IMR-90 (cell line): ENCODE measurements around the gene EML1. TPM values are rescaled to one million over a fixed set of nuclear protein-coding genes. Genes with fewer than 3 reads are reported as not detected.

Experiments used
- ATAC-seq: fragments of 200-7000 bp; cut with Tn5 transposase; 2 replicates; pipeline ENCODE4 v1.9.1; 2020; ENCODE audit warnings: low read depth, mild to moderate bottlenecking, moderate library complexity
- BruUV-seq: library from RNA; stranded (reverse); fragments of 400-500 nt; replicated peaks from 2 replicates; lab custom pipeline; 2021; lab: Mats Ljungman, UMichigan
- CTCF ChIA-PET: fragments of 300-600 bp; formaldehyde crosslinking; extraction: SDS; loops from one replicate; lab custom pipeline; 2021; ENCODE audit warnings: antibody characterized with exemption; lab: Yijun Ruan, JAX
- POLR2A ChIA-PET: fragments of 300-600 bp; sonication (Branson Sonifier 250); formaldehyde crosslinking; loops from one replicate; lab custom pipeline; 2022; ENCODE audit warnings: antibody characterized with exemption; ENCODE audit not compliant: unreplicated experiment; lab: Charles Lee
- DNase-seq: peaks from one replicate; pipeline ENCODE4 v3.0.0; 2013
- H2AFZ ChIP-seq: replicated peaks from 2 replicates; pipeline ENCODE3; 2013; ENCODE audit warnings: low read length, mild to moderate bottlenecking; ENCODE audit not compliant: poor library complexity
- H2AK5ac ChIP-seq: 2 replicates; pipeline ENCODE4 v1.6.1; 2013; ENCODE audit warnings: low read depth, low read length, inconsistent platforms
- H2AK9ac ChIP-seq: replicated peaks from 2 replicates; pipeline ENCODE3; 2013; ENCODE audit warnings: mild to moderate bottlenecking, low read depth, low read length, moderate library complexity; ENCODE audit not compliant: poor library complexity
- H2BK120ac ChIP-seq: 2 replicates; pipeline ENCODE4 v1.6.1; 2013; ENCODE audit warnings: low read depth, low read length, inconsistent platforms
- H2BK15ac ChIP-seq: 3 replicates; pipeline ENCODE4 v1.6.1; 2013; ENCODE audit warnings: low read depth, low read length, inconsistent platforms
- H2BK20ac ChIP-seq: 2 replicates; pipeline ENCODE4 v1.6.1; 2013; ENCODE audit warnings: low read depth, mild to moderate bottlenecking, inconsistent platforms, low read length, moderate library complexity
- H2BK5ac ChIP-seq: 2 replicates; pipeline ENCODE4 v1.6.1; 2013; ENCODE audit warnings: mild to moderate bottlenecking, low read depth, low read length, inconsistent platforms; ENCODE audit not compliant: poor library complexity, severe bottlenecking
- H3K14ac ChIP-seq: replicated peaks from 2 replicates; pipeline ENCODE4 v1.6.1; 2013; ENCODE audit warnings: low read depth, low read length, inconsistent platforms
- H3K18ac ChIP-seq: 2 replicates; pipeline ENCODE4 v1.6.1; 2013; ENCODE audit warnings: low read depth, low read length, control low read depth
- H3K23ac ChIP-seq: 2 replicates; pipeline ENCODE4 v1.6.1; 2013; ENCODE audit warnings: low read depth, low read length, inconsistent platforms
- H3K27ac ChIP-seq: 2 replicates; pipeline ENCODE4 v1.5.1; 2013; ENCODE audit warnings: mild to moderate bottlenecking, control low read depth, low read length; ENCODE audit not compliant: insufficient read depth
- H3K27me3 ChIP-seq: 2 replicates; pipeline ENCODE4 v1.6.1; 2013; ENCODE audit warnings: low read length; ENCODE audit not compliant: control insufficient read depth, insufficient read depth
- H3K36me3 ChIP-seq: 2 replicates; pipeline ENCODE4 v1.6.1; 2013; ENCODE audit warnings: low read length, mixed read lengths; ENCODE audit not compliant: control insufficient read depth, insufficient read depth
- H3K4ac ChIP-seq: 2 replicates; pipeline ENCODE4 v1.6.1; 2013; ENCODE audit warnings: low read depth, low read length, inconsistent platforms
- H3K4me1 ChIP-seq: 2 replicates; pipeline ENCODE4 v1.6.1; 2013; ENCODE audit warnings: low read length, mixed read lengths; ENCODE audit not compliant: control insufficient read depth, insufficient read depth
- H3K4me2 ChIP-seq: 2 replicates; pipeline ENCODE4 v1.6.1; 2013; ENCODE audit warnings: low read depth, mild to moderate bottlenecking, control low read depth, low read length, moderate library complexity
- H3K4me3 ChIP-seq: 2 replicates; pipeline ENCODE4 v1.5.1; 2013; ENCODE audit warnings: low read depth, mild to moderate bottlenecking, control low read depth, low read length, moderate library complexity; ENCODE audit not compliant: insufficient read depth
- H3K56ac ChIP-seq: 2 replicates; pipeline ENCODE4 v1.6.1; 2013; ENCODE audit warnings: low read length, inconsistent platforms; ENCODE audit not compliant: insufficient read depth; ENCODE audit errors: extremely low read depth
- H3K79me1 ChIP-seq, 2 experiments: 2 replicates each; pipeline ENCODE4 v1.6.1; 2013; ENCODE audit warnings: low read length in 2 of 2, inconsistent platforms in 1 of 2, low read depth in 1 of 2
- H3K9ac ChIP-seq: 2 replicates; pipeline ENCODE4 v1.6.1; 2013; ENCODE audit warnings: low read depth, low read length, control low read depth
- H3K9me1 ChIP-seq: 2 replicates; pipeline ENCODE4 v1.6.1; 2013; ENCODE audit warnings: low read length, inconsistent platforms; ENCODE audit not compliant: insufficient read depth
- H3K9me3 ChIP-seq: 2 replicates; pipeline ENCODE4 v1.6.1; 2013; ENCODE audit warnings: low read length; ENCODE audit not compliant: control insufficient read depth, insufficient read depth
- H4K20me1 ChIP-seq: 2 replicates; pipeline ENCODE4 v1.6.1; 2013; ENCODE audit warnings: low read length, inconsistent platforms; ENCODE audit not compliant: insufficient read depth
- H4K5ac ChIP-seq: 2 replicates; pipeline ENCODE4 v1.6.1; 2013; ENCODE audit warnings: mild to moderate bottlenecking, low read depth, low read length, control low read depth
- H4K8ac ChIP-seq, 2 experiments: 2 replicates each; pipeline ENCODE4 v1.6.1; 2013; ENCODE audit warnings: low read depth in 2 of 2, low read length in 2 of 2, control low read depth in 1 of 2, inconsistent platforms in 1 of 2
- H4K91ac ChIP-seq: 2 replicates; pipeline ENCODE4 v1.6.1; 2013; ENCODE audit warnings: low read depth, low read length, inconsistent platforms; ENCODE audit not compliant: insufficient read depth
- CEBPB ChIP-seq: IDR thresholded peaks from 2 replicates; pipeline ENCODE4 v1.6.1; 2012; ENCODE audit warnings: low read depth, low read length, improper control_type of control experiment
- CHD1 ChIP-seq: IDR thresholded peaks from 2 replicates; pipeline ENCODE4 v1.6.1; 2012; ENCODE audit warnings: low read depth, low read length, improper control_type of control experiment
- CTCF ChIP-seq: conservative IDR thresholded peaks from 2 replicates; pipeline ENCODE4 v1.5.1; 2012; ENCODE audit warnings: mild to moderate bottlenecking, low read depth, low read length, improper control_type of control experiment
- RAD21 ChIP-seq: IDR thresholded peaks from 2 replicates; pipeline ENCODE4 v1.6.1; 2012; ENCODE audit warnings: low read length, improper control_type of control experiment
- RCOR1 ChIP-seq: IDR thresholded peaks from 2 replicates; pipeline ENCODE4 v1.6.1; 2012; ENCODE audit warnings: mild to moderate bottlenecking, low read length, improper control_type of control experiment; ENCODE audit not compliant: insufficient replicate concordance
- RFX5 ChIP-seq: IDR thresholded peaks from 2 replicates; pipeline ENCODE4 v1.8.0; 2012; ENCODE audit warnings: low read depth, mild to moderate bottlenecking, low read length, moderate library complexity
- SMC3 ChIP-seq: fragments of 150-350 bp; IDR thresholded peaks from 2 replicates; pipeline ENCODE4 v1.6.1; 2016; ENCODE audit warnings: low read depth, mild to moderate bottlenecking, antibody characterized with exemption, low read length, moderate library complexity
- WGBS, 2 experiments: methylation state at CpG; one replicate each; pipeline versions ENCODE4 v1.1.5 to v1.1.7; 2013; ENCODE audit warnings: missing lambda C conversion rate in 2 of 2; ENCODE audit not compliant: insufficient read length in 1 of 2; ENCODE audit errors: extremely low coverage in 2 of 2; 5-methylcytosine and 5-hydroxymethylcytosine counted together
- dilution Hi-C: fragments of 300-500 bp; cut with HindIII; formaldehyde crosslinking; loops from one replicate; pipeline ENCODE4 v1.14.3; 2018; ENCODE audit warnings: low sequenced_read_pairs; ENCODE audit not compliant: unreplicated experiment
- in situ Hi-C: fragments of 300-500 bp; cut with MboI; formaldehyde crosslinking; loops from 3 replicates; pipeline ENCODE4 v1.14.3; 2019; ENCODE audit warnings: low sequenced_read_pairs, inconsistent platforms, mixed read lengths
- intact Hi-C: fragments of 100-400 bp; cut with micrococcal nuclease; formaldehyde crosslinking; loops from 2 replicates; pipeline ENCODE4 v1.10.0; 2022
- polyA plus RNA-seq, 3 experiments: library from polyadenylated mRNA; depleted of rRNA; stranded (reverse); fragments of >200 nt; gene quantifications; 2 replicates each; pipeline ENCODE4 v1.2.3, GENCODE V29; 2012; ENCODE audit warnings: low replicate concordance in 1 of 3
- total RNA-seq: library from RNA; depleted of rRNA; stranded (reverse); fragments of >200 nt; gene quantifications from 2 replicates; pipeline ENCODE4 v1.2.3, GENCODE V29; 2012

The EML1 gene
- total and polyA plus RNA-seq, 2 of the 4 experiments (the other 2 are of a cell fraction), result 14.0 to 42.3 TPM

GRCh38 chr14:99899578-99900178 lies 106.5 kb downstream of the EML1 start:
- ATAC-seq, result peak; percentile 62
- dilution Hi-C loops, result no loop called here
- H3K27me3 ChIP-seq, result no peaks in the 10 kb centered on the region
- H3K18ac ChIP-seq, result no peak overlapping the region
- no peak overlapping the region for H2AK5ac ChIP-seq
- H3K56ac ChIP-seq, result no peak overlapping the region; the same call in 1 of the 2 replicates
- no peak overlapping the region for H3K9ac ChIP-seq
- intact Hi-C loops, result loop anchor here (1.0 kb wide), 1 partner anchor 216 kb away; no protein-coding TSS in a partner anchor
- POLR2A ChIA-PET, result interaction anchor here (0.6 kb wide), 1 partner anchor 17 kb away, joined by 11 read pairs; no protein-coding TSS in a partner anchor
- no peak overlapping the region for H2BK20ac ChIP-seq
- no peak overlapping the region for H4K5ac ChIP-seq
- no peak overlapping the region for H4K91ac ChIP-seq
- H4K20me1 ChIP-seq, result no peaks in the 10 kb centered on the region
- H3K36me3 ChIP-seq, result peaks cover 15% of the 10 kb centered on the region
- no peaks in the 10 kb centered on the region for H3K79me1 ChIP-seq
- no peak overlapping the region for H3K23ac ChIP-seq
- TF ChIP-seq SMC3 (peak; percentile 44; the same call in 1 of the 2 replicates), CTCF (peak; percentile 56), RFX5 (no peak), CHD1 (no peak), CEBPB (no peak), RAD21 (peak; percentile 39), RCOR1 (no peak)
- H3K14ac ChIP-seq, result no peak overlapping the region
- H3K9me1 ChIP-seq, result 0 out of 2 replicates have a peak, but pooled peaks cover 3% of the 10 kb centered on the region
- no peak overlapping the region for H3K4me2 ChIP-seq
- WGBS, 2 experiments, result no CpG with 5 or more reads among the region's 7 CpGs
- no peak overlapping the region for H3K4me3 ChIP-seq
- H2BK120ac ChIP-seq, result no peak overlapping the region
- no peaks in the 10 kb centered on the region for H3K9me3 ChIP-seq
- DNase-seq, result peak; percentile 47
- peak overlapping the region; percentile 76 for H2AFZ ChIP-seq
- H2BK15ac ChIP-seq, result no peak overlapping the region
- CTCF ChIA-PET, result interaction anchor here (0.6 to 2.0 kb wide), 9 partner anchors 12 to 241 kb away, joined by 3 to 7 read pairs (median 4); no protein-coding TSS in a partner anchor
- in situ Hi-C loops, result loop anchor here (10.0 kb wide), 1 partner anchor 375 kb away; no protein-coding TSS in a partner anchor
- no peaks in the 10 kb centered on the region for H3K4me1 ChIP-seq
- no peak overlapping the region for H2AK9ac ChIP-seq
- no peak overlapping the region for H2BK5ac ChIP-seq
- H3K4ac ChIP-seq, result no peak overlapping the region
- BruUV-seq, result no TSS peak
- H4K8ac ChIP-seq, result no peak overlapping the region
- H3K27ac ChIP-seq, result no peak overlapping the region
